GM13977 (cell line): Measurements from ENCODE around the gene PRRG1.

Source experiments
- DNase-seq: peaks from one replicate; pipeline ENCODE4 v3.0.0; 2012; ENCODE audit warnings: low spot score
- in situ Hi-C: fragments of 300-500 bp; cut with MboI; formaldehyde crosslinking; loops from one replicate; pipeline ENCODE4 v1.12.0; 2022; ENCODE audit warnings: low sequenced_read_pairs, low pct_unique_long_range_greater_than_20kb, mixed read lengths, inconsistent platforms; ENCODE audit not compliant: unreplicated experiment
- TF ChIP-seq, protein P1 (sequence below): IDR thresholded peaks from 2 replicates; pipeline ENCODE4 v1.5.1; 2012; ENCODE audit warnings: mild to moderate bottlenecking, control low read depth; ENCODE audit not compliant: insufficient read depth; ENCODE audit errors: extremely low read depth, missing control alignments

Gene PRRG1

DNA sequence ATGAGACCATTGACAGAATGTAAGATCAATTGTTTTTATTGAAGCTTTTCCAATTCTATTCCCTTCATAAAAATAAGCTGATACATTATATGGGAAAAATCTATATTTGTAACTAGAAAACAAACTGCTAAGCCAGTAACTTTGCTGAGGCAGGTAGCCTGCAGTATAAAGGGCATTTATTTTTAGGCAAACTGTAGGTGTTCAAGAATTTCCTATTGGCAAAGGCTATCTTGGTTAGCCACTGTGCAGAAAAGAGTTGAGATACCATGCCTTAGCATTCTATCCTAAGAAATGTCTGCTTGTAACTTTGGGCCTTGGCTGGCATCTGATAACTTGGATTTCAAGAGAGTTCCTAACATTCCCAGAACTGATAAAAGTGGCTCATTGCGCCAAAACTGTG is 18.5 kb upstream of the PRRG1 start:
- DNase-seq, result no peak
- TF ChIP-seq, protein P1, sequence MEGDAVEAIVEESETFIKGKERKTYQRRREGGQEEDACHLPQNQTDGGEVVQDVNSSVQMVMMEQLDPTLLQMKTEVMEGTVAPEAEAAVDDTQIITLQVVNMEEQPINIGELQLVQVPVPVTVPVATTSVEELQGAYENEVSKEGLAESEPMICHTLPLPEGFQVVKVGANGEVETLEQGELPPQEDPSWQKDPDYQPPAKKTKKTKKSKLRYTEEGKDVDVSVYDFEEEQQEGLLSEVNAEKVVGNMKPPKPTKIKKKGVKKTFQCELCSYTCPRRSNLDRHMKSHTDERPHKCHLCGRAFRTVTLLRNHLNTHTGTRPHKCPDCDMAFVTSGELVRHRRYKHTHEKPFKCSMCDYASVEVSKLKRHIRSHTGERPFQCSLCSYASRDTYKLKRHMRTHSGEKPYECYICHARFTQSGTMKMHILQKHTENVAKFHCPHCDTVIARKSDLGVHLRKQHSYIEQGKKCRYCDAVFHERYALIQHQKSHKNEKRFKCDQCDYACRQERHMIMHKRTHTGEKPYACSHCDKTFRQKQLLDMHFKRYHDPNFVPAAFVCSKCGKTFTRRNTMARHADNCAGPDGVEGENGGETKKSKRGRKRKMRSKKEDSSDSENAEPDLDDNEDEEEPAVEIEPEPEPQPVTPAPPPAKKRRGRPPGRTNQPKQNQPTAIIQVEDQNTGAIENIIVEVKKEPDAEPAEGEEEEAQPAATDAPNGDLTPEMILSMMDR, result no peak
- in situ Hi-C loops, result no loop called here

DNA sequence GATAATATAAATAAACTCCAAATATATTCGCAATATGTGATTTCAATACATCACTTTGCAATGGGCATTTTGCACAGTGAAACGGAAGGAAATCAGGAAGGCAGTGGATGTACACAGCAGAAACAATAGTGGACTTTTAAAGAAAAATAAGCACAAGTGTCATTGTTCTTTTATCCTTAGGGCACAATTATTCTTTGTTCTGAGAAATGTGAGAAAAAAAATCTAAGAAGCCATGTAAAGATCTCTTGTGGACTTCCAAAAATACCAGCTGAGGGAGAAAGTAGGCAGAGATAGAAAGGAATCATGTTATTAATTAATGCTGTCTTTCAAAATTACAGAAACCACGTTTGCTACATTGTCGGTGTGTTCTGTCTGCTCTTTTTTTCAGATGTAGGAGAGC is 17.6 kb upstream of the PRRG1 start:
- no peak for DNase-seq
- in situ Hi-C loops, result no loop called here

GRCh38 chrX:37332055-37332454 is 17.1 kb upstream of the PRRG1 start:
- no peak for DNase-seq
- TF ChIP-seq, protein P1, result no peak
- in situ Hi-C loops, result no loop called here

More for the DNA sequence above, 17.6 kb upstream of the PRRG1 start:
- TF ChIP-seq, protein P1, result no peak

- in situ Hi-C loops, result no loop called here
- DNase-seq, result no peak
- TF ChIP-seq, protein P1, result no peak
Observed at GRCh38 chrX:37332987-37333658, 16.0 kb upstream of the PRRG1 start.

- no peak for DNase-seq
- in situ Hi-C loops, result no loop called here
- TF ChIP-seq, protein P1, result no peak
Observed at GRCh38 chrX:37347420-37347819, 1.7 kb upstream of the PRRG1 start.

DNA sequence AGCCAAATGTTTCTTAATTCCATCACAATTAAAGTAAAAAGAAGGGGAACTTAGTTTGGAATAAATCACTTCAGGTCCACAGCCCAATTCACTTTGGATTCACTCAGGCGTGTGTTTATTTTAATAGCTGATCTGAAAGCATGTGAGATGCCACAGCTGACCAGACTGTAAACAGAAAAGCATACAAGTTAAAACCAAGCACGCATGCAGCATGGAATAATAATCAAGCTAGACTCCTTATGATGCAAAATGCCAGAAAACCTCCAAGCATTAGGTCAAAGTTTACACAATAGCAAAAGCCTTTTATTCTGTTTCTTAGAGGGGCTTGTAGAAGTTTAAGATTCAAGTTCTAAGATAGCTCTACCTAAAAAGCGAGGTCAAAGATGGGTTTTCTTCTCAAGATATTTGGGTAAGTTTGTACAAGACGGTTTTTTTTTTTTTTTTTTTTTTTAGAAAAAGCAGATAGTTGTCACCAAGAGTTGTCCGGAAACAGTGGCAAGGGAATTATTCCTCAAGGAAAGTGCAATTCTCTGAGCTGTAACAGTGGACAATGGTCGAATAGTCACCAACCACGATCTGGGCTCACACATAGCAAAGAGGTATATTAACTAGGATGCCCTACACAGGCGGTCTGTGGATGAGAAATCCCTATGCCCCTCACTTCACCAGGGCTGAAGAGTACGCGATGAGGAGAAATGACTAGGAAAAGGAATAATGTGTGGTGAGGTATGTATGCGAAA is 763 bp upstream of the PRRG1 start:
- TF ChIP-seq, protein P1, result no peak
- DNase-seq, result no peak
- in situ Hi-C loops, result no loop called here
